C1 segment of cervical spinal cord (tissue), 14 donors: ENCODE results near the gene SSBP3.

Experiments used
- DNase-seq, 14 donors: peaks; one replicate each; lab custom pipeline; 2025; lab: John Stamatoyannopoulos, UW

The SSBP3 gene

GRCh38 chr1:54371942-54372275 lies 34.3 kb downstream of the SSBP3 start:
- DNase-seq = no peak

DNA sequence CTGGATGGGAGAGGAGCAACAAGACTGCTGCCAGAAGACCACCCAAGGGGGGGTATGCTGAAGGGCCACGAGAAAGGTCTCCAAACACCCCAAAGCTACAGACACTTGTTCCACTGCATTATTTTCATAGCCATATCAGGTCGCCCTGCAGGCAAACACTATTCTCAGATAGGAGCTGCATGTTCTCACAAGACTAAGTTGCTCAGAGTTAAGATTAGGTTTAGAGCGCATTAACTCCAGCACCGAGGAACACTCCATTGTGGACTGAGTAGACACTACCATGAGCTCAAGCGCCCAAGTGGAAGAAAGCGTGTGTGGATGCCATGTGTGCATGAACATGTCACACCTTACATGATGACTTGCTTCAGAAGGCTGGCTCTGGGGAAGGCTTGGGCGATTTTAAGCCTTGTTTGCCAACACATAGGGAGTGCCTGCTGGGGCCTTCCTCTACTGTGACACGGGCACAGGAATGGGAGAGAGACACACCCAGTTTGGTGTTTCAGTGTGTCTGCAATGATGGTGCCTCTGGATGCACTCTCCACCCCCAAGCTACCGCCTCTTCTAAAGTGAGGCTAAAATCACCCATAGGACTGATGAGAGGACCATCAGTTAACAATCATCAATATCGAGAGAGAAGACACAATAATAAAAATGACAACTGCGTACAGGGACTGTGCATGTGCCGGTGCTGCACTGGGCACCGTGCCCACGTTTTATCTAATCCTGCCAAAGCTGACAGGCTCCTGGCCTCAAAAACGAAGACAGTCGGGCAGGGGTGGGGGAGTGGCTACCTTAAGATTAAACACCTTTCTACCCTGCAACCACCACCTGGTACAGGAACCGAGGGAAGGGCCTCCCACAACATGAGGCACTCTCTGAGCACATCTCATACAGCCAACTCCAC lies 34.9 kb downstream of the SSBP3 start:
- DNase-seq = peak in 1 of 14 donors; percentile 55

DNA sequence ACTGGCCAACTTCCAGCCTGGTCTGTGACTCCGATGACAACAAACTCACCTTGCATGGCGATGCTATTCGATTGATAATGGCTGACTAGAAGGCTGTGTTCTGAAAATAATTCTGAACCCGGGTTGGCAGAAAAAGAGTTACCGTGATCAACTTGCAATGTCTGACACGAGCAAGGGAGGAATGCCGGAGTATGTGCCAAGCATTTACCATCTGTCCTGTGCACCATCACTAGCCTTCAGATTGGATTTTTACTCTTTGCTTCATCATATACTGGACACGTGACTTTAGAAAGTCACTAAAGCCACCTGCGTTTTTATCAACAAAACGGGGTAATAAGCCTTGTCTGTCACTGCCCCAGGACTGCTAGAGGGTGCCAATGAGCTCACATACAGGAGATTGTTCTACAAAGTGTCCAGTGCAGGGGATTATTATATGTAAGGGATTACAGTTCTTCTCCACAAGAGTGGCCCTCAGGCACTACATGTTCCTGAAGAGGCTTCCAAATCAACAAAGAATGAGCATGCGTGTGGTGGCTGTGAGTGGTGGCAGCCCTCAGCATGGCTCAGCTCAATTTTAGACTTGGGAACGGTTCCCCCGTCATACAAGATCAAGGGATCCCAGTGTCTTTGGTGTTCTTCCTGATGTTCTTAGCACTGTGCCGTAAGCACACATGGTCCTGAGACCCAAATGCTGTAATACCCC lies 35.8 kb downstream of the SSBP3 start:
- DNase-seq = peak in 1 of 14 donors; percentile 71

GRCh38 chr1:54367613-54368012 lies 38.6 kb downstream of the SSBP3 start:
- DNase-seq = no peak

DNA sequence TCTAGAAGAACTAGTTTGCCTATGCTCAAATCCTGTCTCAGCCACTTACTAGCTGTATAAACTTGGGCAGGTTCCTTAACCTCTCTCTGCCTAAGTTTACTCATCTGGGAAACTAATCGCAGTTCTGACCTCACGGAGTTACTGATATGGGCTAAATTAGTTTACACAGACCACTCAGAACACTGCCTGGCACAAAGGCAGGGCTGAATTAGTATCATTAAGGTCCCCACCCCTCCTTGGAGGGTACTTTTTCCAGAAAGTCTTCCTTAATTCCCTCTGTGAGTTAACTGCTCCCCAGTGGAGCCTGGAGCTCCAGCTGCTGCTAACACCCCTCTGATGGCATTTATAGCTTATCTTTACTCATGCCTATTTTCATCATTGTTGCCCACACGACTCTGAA lies 40.3 kb downstream of the SSBP3 start:
- no peak for DNase-seq

DNA sequence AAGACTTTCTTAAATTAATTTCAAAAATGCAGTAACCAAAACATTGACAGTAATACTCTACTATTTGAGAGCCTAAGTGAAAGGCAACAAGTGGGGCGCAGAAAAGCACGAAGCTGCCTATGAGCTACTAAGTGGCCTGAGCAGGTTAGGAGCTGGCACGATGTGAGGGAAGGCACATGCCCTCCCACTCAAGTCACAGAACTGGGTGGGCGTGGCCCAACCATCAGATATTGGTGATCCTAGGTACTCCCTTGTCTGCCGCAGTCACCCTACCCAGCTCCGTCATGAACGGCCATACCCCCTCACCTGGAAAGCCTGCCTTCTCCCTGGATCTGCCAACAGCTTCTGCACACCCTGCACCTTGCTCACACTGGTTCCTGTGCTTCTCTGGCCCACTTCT lies 40.8 kb downstream of the SSBP3 start:
- DNase-seq = no peak

GRCh38 chr1:54364995-54365394 lies 41.2 kb downstream of the SSBP3 start:
- no peak for DNase-seq

DNA sequence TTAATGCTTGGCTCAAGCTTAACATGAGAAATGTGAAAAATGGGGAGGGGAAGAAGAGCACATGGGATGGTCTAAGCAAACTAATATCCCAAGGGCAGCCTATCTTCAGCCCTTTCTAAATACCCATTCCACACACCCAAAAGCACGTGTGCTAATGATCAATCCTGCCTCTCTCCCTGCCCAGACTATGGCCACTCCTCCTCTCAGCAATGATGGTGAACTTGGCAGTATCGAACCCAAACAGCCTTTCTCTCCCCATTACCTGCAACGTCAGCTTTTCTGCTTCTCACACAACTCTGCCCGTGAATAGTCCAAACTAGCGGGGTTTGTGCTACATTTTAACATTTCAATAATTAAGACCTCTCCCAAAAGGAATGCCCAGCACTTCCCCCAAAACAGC lies 41.6 kb downstream of the SSBP3 start:
- no peak for DNase-seq

DNA sequence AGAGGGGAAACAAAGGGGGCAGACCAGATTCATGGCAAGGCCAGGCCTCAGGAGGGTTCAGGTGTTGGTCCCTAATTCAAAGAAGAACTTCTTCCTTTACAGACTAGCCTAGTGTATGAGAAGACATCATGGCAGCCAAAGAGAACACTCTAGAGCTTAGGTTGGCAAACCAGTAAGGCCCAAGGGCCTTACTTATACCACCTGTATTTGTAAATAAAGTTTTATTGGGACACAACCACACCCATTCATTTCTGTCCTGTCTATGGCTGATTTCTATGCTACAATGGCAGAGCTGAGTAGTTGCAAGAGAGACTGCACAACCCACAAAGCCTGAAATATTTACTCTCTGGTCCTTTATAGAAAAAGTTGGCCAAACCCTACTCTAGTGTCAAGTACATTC lies 42.3 kb downstream of the SSBP3 start:
- DNase-seq = no peak

DNA sequence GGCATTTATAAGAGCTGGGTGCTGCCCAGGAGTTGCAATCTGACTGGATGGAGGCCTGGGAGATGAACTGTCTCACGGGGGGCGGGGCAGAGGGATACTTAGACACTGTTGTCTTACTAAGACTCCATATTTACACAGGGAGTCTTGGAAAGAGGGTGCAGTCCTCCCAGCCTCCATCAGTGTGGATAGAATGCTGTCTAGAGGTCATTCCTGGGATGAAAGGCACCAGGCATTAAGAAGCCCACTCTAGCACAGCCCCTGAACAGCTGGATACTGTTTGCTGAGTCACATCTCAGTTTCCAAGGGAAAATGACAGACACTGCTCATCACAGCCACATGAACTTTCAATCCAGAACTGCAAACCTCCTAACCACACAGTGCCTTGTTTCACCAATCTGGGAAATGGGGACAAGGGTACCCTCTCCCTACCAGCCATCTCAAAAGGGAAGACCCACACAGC lies 43.3 kb downstream of the SSBP3 start:
- DNase-seq = no peak

DNA sequence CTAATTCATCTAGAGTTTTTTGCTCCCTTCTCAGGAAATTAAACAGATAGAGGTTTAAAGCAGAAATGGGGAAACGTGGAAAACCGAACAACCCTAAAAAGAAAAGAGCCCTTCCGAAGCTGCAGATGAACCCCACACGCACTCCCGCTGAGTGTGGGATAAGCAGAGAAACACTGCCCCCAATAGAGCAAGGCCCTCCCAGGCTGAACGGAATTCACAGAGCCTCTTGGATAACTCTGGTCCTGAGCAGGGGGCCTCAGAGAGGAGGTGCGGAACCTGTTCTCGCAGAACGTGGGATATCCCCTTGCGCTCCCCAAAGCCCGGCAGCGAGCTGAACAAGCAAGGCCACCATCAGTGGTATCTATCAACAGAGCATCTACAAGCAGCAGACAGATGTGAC lies 44.9 kb downstream of the SSBP3 start:
- peak in 8 of 14 donors; percentile 3 to 46 (median 18) for DNase-seq

GRCh38 chr1:54360165-54361005 lies 45.8 kb downstream of the SSBP3 start:
- DNase-seq = no peak

GRCh38 chr1:54359393-54360162 lies 46.6 kb downstream of the SSBP3 start:
- DNase-seq = peak in 1 of 14 donors; percentile 75

DNA sequence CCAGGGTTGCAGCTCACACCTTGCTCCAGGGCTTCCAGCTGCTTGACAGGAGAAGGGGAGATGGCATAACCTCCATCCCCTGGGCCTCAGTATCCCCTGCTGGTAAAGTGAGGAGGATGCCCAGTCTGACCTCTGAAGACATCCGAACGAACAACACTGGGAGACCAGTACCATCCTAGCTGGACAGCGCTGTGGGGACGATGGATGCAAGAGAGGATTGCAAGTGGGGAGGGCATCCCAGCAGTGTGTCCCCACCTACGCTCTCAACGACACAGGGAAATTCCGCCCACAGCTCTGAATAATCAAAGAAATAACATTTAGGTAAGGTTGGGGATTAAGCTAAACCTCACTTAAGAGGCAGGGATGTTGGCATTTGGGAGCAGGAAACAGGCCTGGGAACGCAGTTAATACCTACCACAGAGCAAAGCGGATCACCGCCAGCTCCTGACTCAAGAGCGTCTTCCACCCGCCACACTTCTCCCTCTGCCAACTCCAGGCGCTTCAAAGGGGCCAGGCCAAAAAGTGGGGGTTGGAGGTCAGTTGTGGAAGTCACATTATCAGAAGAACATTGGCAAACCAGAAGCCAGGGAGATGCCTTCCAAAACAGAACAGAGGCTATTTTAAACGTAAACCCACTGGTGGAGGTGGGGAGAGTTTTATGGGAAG lies 47.6 kb downstream of the SSBP3 start:
- DNase-seq = peak in 1 of 14 donors; percentile 76

DNA sequence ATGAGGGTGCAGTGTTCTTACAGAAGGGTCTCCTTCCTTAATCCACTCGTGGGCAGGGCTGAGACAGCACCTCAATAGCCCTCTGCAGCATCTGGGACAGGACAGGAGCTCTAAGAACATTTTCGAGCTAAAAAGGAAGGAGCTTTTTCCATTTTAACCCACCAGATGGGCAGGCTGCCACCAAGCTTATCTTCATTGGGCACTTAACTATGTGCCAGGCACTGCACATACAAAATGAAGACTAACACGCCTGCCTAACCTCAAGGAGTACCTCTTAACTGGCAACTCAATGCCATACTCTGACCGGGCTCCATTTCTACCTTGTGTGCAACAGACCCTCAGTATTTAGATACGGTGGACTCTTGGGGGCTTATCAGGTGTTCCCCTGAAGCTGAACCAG lies 48.2 kb downstream of the SSBP3 start:
- peak in 1 of 14 donors; percentile 27 for DNase-seq

DNA sequence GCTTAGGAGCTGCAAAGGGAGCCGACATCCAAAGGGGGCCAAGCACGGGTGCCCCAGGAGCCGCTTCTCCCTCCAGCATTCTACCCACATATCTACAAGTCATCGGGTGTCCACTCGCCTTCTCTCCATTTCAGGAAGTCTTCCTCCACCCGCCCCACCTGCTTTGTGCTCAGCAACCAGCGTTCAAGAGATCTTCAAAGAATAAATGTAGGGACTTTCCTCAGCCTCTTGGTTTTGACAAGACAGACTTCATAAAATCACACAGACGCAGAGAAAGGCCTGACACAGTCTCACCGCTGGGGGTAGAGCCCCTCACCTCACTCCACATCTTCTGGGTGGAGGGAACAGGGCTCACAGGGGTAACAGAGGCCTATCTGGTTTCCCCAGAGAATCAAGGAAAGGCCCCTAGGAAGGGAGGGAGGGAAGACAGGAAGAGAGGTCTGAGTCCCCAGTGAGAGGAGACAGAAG lies 49.5 kb downstream of the SSBP3 start:
- DNase-seq = peak in 1 of 14 donors; percentile 92

GRCh38 chr1:54355931-54356679 lies 50.1 kb downstream of the SSBP3 start:
- peak in 3 of 14 donors; percentile 28 to 92 (median 31) for DNase-seq

DNA sequence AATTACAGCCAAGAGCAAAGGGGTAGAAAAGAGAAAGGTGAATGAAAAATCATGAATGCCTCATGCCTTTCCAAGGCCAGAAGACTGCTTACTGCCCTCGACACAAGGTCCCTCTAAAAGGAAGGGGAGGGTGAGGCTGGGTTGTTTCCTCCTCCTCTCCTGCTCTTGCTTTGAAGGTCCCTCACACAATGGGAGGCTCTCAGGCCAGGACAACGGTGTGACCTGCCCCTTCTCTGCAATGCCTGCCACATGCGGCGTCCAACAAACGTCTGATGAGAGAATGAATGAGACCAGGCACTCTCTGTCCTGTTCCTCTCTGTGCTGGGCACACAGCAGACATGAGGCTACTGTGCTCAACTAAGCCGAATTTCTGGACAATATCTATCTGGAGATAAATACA lies 51.3 kb downstream of the SSBP3 start:
- no peak for DNase-seq

DNA sequence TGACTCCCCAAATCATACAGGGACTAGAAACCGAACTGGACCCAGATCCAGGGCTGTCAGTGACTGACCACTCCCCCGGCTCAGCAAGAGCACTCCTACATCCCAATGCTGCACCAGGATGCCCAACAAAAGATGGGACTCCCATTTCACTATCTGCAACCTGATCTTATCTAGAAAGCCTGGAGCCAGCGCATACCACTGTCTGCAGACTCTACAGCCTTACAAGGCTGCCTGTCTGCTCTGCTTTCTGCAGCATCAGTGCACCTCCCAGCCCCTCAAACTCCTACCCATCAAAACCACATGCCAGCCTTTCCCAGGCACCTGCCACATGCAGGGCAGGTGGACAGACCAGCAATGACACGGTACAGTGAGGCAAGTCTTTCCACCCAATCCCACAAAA lies 52.2 kb downstream of the SSBP3 start:
- no peak for DNase-seq

DNA sequence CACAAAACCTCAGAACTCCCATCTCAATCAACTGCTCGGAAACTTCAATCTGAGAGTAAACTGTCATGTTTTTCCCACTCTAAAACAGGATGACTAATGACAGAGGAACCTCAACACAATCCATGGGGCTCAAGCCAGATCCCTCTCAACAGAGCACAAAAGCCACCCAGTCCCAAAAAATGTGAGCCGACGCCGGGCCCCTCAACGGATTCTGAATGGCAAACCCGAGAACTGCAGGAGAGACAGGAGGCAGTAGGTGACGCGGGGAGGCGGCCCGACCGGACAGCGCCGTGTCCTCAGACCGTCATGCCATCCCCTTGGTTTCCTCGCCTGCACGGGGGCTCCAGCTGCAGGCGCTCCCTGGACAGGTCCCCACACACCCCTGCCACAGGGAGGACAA lies 53.4 kb downstream of the SSBP3 start:
- no peak for DNase-seq
